ENCODE measurements around the gene HS3ST5.

Gene HS3ST5

DNA sequence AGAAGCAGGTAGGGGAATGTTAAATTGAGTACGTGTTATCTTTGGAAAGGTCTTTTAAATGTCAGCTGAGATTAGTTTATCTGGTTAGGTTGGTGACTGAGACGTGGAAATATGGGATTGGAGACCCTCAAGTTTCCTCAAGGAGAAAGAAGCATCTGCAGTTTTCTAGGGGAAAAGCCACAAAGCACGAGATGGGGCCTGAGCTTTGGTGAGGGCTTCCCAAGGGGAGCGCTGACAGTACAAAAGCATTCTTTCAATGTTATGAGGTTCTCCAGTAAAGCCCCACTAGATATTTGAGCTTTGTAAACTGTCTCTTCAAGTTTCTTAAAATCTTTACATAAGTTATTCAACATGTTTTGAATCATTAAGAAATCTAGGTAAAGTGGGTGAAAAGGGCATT is 19.6 kb upstream of the HS3ST5 start:
- no peak for DNase-seq (ENCODE audit: extremely low spot score)
- ChIA-PET CTCF (interaction anchor here (0.6 kb wide), 1 partner anchor 78 kb away, joined by 3 read pairs; no protein-coding TSS in a partner anchor), POLR2A (no interaction called here)
- TF ChIP-seq ELF4 (IDR thresholded peaks at IDR 0.05) (no peak), FOXA1 (IDR thresholded peaks at IDR 0.05) (no peak), ARNT (IDR thresholded peaks at IDR 0.05) (no peak), LEF1 (IDR thresholded peaks at IDR 0.05; ENCODE audit: borderline replicate concordance) (no peak), FOXM1 (IDR thresholded peaks at IDR 0.05; ENCODE audit: borderline replicate concordance) (no peak), ZNF384 (IDR thresholded peaks at IDR 0.05) (no peak), HDGF (IDR thresholded peaks at IDR 0.05; ENCODE audit: borderline replicate concordance) (no peak), SP1 (IDR thresholded peaks at IDR 0.05) (no peak), TARDBP (IDR thresholded peaks at IDR 0.05) (no peak), FOXK2 (IDR thresholded peaks at IDR 0.05) (no peak), BHLHE40 (IDR thresholded peaks at IDR 0.05; ENCODE audit: borderline replicate concordance) (no peak), SUZ12 (IDR thresholded peaks at IDR 0.05) (no peak), L3MBTL2 (conservative IDR thresholded peaks at IDR 0.05) (no peak), CTBP1 (IDR thresholded peaks at IDR 0.05; ENCODE audit: borderline replicate concordance) (no peak)
- TF ChIP-seq, protein P1, sequence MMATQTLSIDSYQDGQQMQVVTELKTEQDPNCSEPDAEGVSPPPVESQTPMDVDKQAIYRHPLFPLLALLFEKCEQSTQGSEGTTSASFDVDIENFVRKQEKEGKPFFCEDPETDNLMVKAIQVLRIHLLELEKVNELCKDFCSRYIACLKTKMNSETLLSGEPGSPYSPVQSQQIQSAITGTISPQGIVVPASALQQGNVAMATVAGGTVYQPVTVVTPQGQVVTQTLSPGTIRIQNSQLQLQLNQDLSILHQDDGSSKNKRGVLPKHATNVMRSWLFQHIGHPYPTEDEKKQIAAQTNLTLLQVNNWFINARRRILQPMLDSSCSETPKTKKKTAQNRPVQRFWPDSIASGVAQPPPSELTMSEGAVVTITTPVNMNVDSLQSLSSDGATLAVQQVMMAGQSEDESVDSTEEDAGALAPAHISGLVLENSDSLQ (IDR thresholded peaks at IDR 0.05): no peak

DNA sequence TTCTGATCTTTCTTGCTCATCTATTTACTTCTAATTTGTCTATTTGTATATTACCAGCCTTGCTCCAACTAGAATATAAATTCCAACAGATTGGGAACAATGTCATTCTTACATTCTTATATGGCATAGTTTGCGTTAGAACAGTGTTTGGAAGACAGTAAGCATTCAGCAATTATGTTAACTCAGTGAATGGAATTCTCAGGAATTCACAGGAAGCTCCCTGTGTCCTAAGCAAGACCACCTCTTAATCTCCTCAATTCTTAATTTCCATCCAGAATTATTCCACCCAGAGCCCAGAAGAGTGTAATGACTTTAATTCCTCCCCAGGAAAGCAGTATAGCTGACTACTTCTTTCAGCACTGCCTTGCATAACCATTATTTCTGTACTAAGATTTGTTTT is 18.2 kb upstream of the HS3ST5 start:
- ChIA-PET CTCF (interaction anchor here (0.5 kb wide), 1 partner anchor 46 kb away, joined by 3 read pairs; no protein-coding TSS in a partner anchor), POLR2A (no interaction called here)
- DNase-seq (ENCODE audit: extremely low spot score): no peak
- TF ChIP-seq, protein P1 (IDR thresholded peaks at IDR 0.05): no peak
- TF ChIP-seq FOXA1 (IDR thresholded peaks at IDR 0.05) (no peak), FOXK2 (IDR thresholded peaks at IDR 0.05) (no peak), HDGF (IDR thresholded peaks at IDR 0.05; ENCODE audit: borderline replicate concordance) (no peak), LEF1 (IDR thresholded peaks at IDR 0.05; ENCODE audit: borderline replicate concordance) (no peak), TARDBP (IDR thresholded peaks at IDR 0.05) (no peak), SUZ12 (IDR thresholded peaks at IDR 0.05) (no peak), NFRKB (IDR thresholded peaks at IDR 0.05) (no peak), ELF4 (IDR thresholded peaks at IDR 0.05) (no peak)

DNA sequence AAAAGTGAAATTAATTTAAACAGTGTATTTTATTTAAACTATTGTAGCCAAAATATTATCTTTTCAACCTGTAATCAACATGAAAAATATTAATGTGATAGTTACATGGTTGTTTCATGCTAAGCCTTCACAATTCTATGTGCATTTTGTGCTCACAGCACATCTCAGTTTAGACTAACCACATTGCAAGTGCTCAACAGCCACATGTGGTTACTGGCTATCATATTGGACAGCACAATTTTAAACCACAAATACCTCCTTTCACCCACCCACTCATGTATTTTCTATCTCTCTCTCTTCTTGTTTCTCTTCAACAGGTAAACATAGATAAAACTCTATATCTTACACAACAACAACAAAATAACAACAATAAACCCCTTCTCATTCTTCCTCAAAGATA is 12.5 kb upstream of the HS3ST5 start:
- TF ChIP-seq LEF1 (IDR thresholded peaks at IDR 0.05; ENCODE audit: borderline replicate concordance) (no peak), ELF4 (IDR thresholded peaks at IDR 0.05) (no peak), NFRKB (IDR thresholded peaks at IDR 0.05) (no peak), TARDBP (IDR thresholded peaks at IDR 0.05) (no peak), CTBP1 (IDR thresholded peaks at IDR 0.05; ENCODE audit: borderline replicate concordance) (no peak), SUZ12 (IDR thresholded peaks at IDR 0.05) (no peak), FOXK2 (IDR thresholded peaks at IDR 0.05) (no peak), HDGF (IDR thresholded peaks at IDR 0.05; ENCODE audit: borderline replicate concordance) (no peak), FOXM1 (IDR thresholded peaks at IDR 0.05; ENCODE audit: borderline replicate concordance) (no peak), L3MBTL2 (conservative IDR thresholded peaks at IDR 0.05) (no peak), SP1 (IDR thresholded peaks at IDR 0.05) (no peak), ARNT (IDR thresholded peaks at IDR 0.05) (no peak), BHLHE40 (IDR thresholded peaks at IDR 0.05; ENCODE audit: borderline replicate concordance) (no peak), FOXA1 (IDR thresholded peaks at IDR 0.05) (no peak), ZNF384 (IDR thresholded peaks at IDR 0.05) (no peak)
- TF ChIP-seq, protein P1 (IDR thresholded peaks at IDR 0.05): no peak
- no peak for DNase-seq (ENCODE audit: extremely low spot score)
- POLR2A ChIA-PET: no interaction called here
- CTCF ChIA-PET: no interaction called here

DNA sequence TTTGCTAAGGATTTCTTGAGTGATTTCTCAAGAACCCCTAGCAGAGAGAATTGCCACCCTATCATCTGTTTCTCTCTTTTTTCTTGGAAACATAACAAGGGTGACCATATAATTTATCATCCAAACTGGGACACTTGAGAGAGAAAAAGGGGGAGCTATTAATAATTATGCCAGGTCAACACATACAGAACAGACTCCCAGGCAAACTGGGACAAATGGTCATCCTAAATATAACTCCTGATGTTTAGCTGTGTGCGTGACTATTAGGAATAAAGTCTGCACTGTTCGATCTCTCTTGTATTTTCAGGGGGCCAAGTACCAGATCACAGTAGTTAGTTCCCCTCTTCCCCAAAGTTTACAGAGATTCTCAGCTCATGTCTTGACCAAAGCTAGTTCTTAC is 11.7 kb upstream of the HS3ST5 start:
- ChIA-PET CTCF (no interaction called here), POLR2A (no interaction called here)
- TF ChIP-seq BHLHE40 (IDR thresholded peaks at IDR 0.05; ENCODE audit: borderline replicate concordance) (no peak), FOXM1 (IDR thresholded peaks at IDR 0.05; ENCODE audit: borderline replicate concordance) (no peak), LEF1 (IDR thresholded peaks at IDR 0.05; ENCODE audit: borderline replicate concordance) (no peak), SUZ12 (IDR thresholded peaks at IDR 0.05) (no peak), ZNF384 (IDR thresholded peaks at IDR 0.05) (no peak), FOXK2 (IDR thresholded peaks at IDR 0.05) (no peak), NFRKB (IDR thresholded peaks at IDR 0.05) (no peak), TARDBP (IDR thresholded peaks at IDR 0.05) (no peak), HDGF (IDR thresholded peaks at IDR 0.05; ENCODE audit: borderline replicate concordance) (no peak)
- no peak for DNase-seq (ENCODE audit: extremely low spot score)

DNA sequence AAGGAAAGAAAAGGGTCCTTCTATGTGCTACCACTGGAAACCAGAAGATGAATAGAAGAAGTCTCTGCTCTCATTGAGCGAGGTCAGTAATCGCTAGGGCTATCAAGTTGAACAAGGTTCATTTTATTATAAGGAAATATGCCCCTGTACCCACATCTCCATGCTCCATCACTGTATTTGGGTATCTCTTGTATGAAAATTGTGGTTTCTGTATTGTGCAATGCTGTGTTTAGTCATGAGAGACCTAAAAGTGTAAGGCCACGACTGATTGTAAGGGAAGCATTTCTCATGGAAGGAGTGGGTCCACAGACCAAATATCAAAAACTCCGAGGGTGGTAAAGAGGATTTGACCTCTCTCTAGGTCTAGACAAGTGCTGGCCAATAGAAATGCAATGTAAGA is 3.6 kb upstream of the HS3ST5 start:
- TF ChIP-seq NFRKB (IDR thresholded peaks at IDR 0.05): no peak
- TF ChIP-seq ZNF384 (IDR thresholded peaks at IDR 0.05): no peak
- TF ChIP-seq TARDBP (IDR thresholded peaks at IDR 0.05): no peak
- TF ChIP-seq, protein P1 (IDR thresholded peaks at IDR 0.05): no peak
- no peak for TF ChIP-seq CTBP1 (IDR thresholded peaks at IDR 0.05; ENCODE audit: borderline replicate concordance)
- TF ChIP-seq ELF4 (IDR thresholded peaks at IDR 0.05): no peak
- no peak for TF ChIP-seq SP1 (IDR thresholded peaks at IDR 0.05)
- TF ChIP-seq FOXM1 (IDR thresholded peaks at IDR 0.05; ENCODE audit: borderline replicate concordance): no peak
- TF ChIP-seq FOXK2 (IDR thresholded peaks at IDR 0.05): no peak
- POLR2A ChIA-PET: no interaction called here
- DNase-seq (ENCODE audit: extremely low spot score): no peak
- CTCF ChIA-PET: no interaction called here

DNA sequence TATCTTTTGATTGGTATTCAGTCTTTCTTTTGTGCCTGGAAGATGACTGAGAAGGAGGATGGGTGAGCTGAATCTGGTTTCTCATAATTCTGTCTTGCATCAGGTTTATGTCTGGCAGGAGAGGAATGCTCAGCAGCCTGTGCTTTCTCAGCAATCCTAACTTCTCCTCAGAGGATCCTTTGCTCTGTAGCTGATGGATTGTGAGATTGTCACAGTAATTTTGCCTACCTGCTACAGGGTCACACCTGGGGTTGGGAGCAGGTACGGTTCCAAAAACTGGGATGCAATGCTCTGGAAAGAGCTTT is 2.1 kb upstream of the HS3ST5 start:
- no peak for DNase-seq (ENCODE audit: extremely low spot score)
- POLR2A ChIA-PET: no interaction called here
- CTCF ChIA-PET: no interaction called here
- TF ChIP-seq ARNT (IDR thresholded peaks at IDR 0.05) (no peak), ZNF384 (IDR thresholded peaks at IDR 0.05) (no peak), FOXM1 (IDR thresholded peaks at IDR 0.05; ENCODE audit: borderline replicate concordance) (no peak), L3MBTL2 (conservative IDR thresholded peaks at IDR 0.05) (no peak), ELF4 (IDR thresholded peaks at IDR 0.05) (no peak)
